WTC11 (cell line): Measurements from ENCODE around the gene TMEM190. TPM values are rescaled to one million over a fixed set of nuclear protein-coding genes. Genes with fewer than 3 reads are reported as not detected.

Experiments
- ATAC-seq: fragments of 200-7000 bp; cut with Tn5 transposase; 2 replicates; pipeline ENCODE4 v1.10.0; 2021; ENCODE audit warnings: mild to moderate bottlenecking, moderate library complexity
- CTCF ChIA-PET: fragments of 300-600 bp; sonication (Branson Sonifier 250); formaldehyde crosslinking; loops from one replicate; lab custom pipeline; 2021; ENCODE audit warnings: antibody characterized with exemption; lab: Charles Lee
- POLR2A ChIA-PET: fragments of 350-600 bp; sonication (Branson Sonifier 250); formaldehyde crosslinking; loops from one replicate; lab custom pipeline; 2021; ENCODE audit warnings: antibody characterized with exemption; lab: Charles Lee
- DNase-seq: peaks from one replicate; pipeline ENCODE4 v3.0.0; 2021; ENCODE audit warnings: low spot score
- H3K27ac Mint-ChIP-seq: 2 replicates; pipeline ENCODE4 v1.8.0; 2021; ENCODE audit warnings: mixed read lengths
- H3K27me3 Mint-ChIP-seq: 2 replicates; pipeline ENCODE4 v1.8.0; 2021; ENCODE audit warnings: low read depth, mild to moderate bottlenecking, moderate library complexity, mixed read lengths
- H3K36me3 Mint-ChIP-seq: 2 replicates; pipeline ENCODE4 v1.8.0; 2021; ENCODE audit warnings: mixed read lengths
- H3K4me1 Mint-ChIP-seq: 2 replicates; pipeline ENCODE4 v1.8.0; 2022; ENCODE audit warnings: mixed read lengths
- H3K4me3 Mint-ChIP-seq: 2 replicates; pipeline ENCODE4 v1.8.0; 2021; ENCODE audit warnings: mild to moderate bottlenecking, moderate library complexity, mixed read lengths
- H3K9me3 Mint-ChIP-seq: 2 replicates; pipeline ENCODE4 v1.8.0; 2021; ENCODE audit warnings: mixed read lengths
- ATF6 ChIP-seq: sonication (generic); formaldehyde crosslinking; IDR thresholded peaks from 2 replicates; pipeline ENCODE4 v1.8.1; 2023; ENCODE audit warnings: mild to moderate bottlenecking, missing genetic modification reagents
- CREB1 ChIP-seq: sonication (generic); formaldehyde crosslinking; IDR thresholded peaks from 2 replicates; pipeline ENCODE4 v1.8.0; 2023; ENCODE audit warnings: mild to moderate bottlenecking, missing genetic modification reagents
- CREM ChIP-seq: sonication (generic); formaldehyde crosslinking; IDR thresholded peaks from 2 replicates; pipeline ENCODE4 v1.8.1; 2022; ENCODE audit warnings: mild to moderate bottlenecking, missing genetic modification reagents, moderate library complexity
- HMGA2 ChIP-seq: fragments of 250-450 bp; sonication (Bioruptor Pico); IDR thresholded peaks from 2 replicates; pipeline ENCODE4 v1.4.0; 2021; ENCODE audit warnings: mild to moderate bottlenecking, moderate library complexity
- MAX ChIP-seq: sonication (generic); formaldehyde crosslinking; IDR thresholded peaks from 2 replicates; pipeline ENCODE4 v1.8.0; 2022; ENCODE audit warnings: mild to moderate bottlenecking, missing genetic modification reagents
- NR1H2 ChIP-seq: sonication (generic); formaldehyde crosslinking; IDR thresholded peaks from 2 replicates; pipeline ENCODE4 v1.9.0; 2021; ENCODE audit warnings: mild to moderate bottlenecking, moderate library complexity, missing genetic modification reagents
- RELA ChIP-seq: sonication (generic); formaldehyde crosslinking; IDR thresholded peaks from 2 replicates; pipeline ENCODE4 v1.8.1; 2022; ENCODE audit warnings: missing genetic modification reagents, mild to moderate bottlenecking, borderline replicate concordance
- SMAD3 ChIP-seq: sonication (generic); formaldehyde crosslinking; IDR thresholded peaks from 2 replicates; pipeline ENCODE4 v1.8.0; 2022; ENCODE audit warnings: missing genetic modification reagents, mild to moderate bottlenecking, borderline replicate concordance
- SOX15 ChIP-seq: fragments of 250-450 bp; sonication (Bioruptor Pico); IDR thresholded peaks from 2 replicates; pipeline ENCODE4 v1.9.0; 2021; ENCODE audit warnings: mild to moderate bottlenecking
- TEAD4 ChIP-seq: sonication (generic); formaldehyde crosslinking; IDR thresholded peaks from 2 replicates; pipeline ENCODE4 v1.8.0; 2022; ENCODE audit warnings: mild to moderate bottlenecking, missing genetic modification reagents
- ZMAT4 ChIP-seq: fragments of 250-450 bp; sonication (Bioruptor Pico); IDR thresholded peaks from 2 replicates; pipeline ENCODE4 v1.9.0; 2021; ENCODE audit warnings: mild to moderate bottlenecking
- ZNF416 ChIP-seq: fragments of 250-450 bp; sonication (Bioruptor Pico); IDR thresholded peaks from 2 replicates; pipeline ENCODE4 v1.9.0; 2021; ENCODE audit warnings: mild to moderate bottlenecking, inconsistent platforms
- ZNF532 ChIP-seq: fragments of 250-450 bp; sonication (Bioruptor Pico); IDR thresholded peaks from 2 replicates; pipeline ENCODE4 v1.9.0; 2021; ENCODE audit warnings: mild to moderate bottlenecking, borderline replicate concordance
- ZSCAN18 ChIP-seq: fragments of 250-450 bp; sonication (Bioruptor Pico); IDR thresholded peaks from 2 replicates; pipeline ENCODE4 v2.1.2; 2022; ENCODE audit warnings: mild to moderate bottlenecking, moderate library complexity
- total RNA-seq: library from RNA; stranded (reverse); gene quantifications from 3 replicates; pipeline ENCODE4 v1.2.3, GENCODE V29; 2021

TMEM190 gene
- total RNA-seq, 1 experiment from 2014 or later = 0.33 TPM

GRCh38 chr19:55362174-55362989 lies 14.2 kb upstream of the TMEM190 start (continued):
- TF ChIP-seq MAX (CRISPR knock-in tag) = no peak

GRCh38 chr19:55362990-55363716 lies 13.5 kb upstream of the TMEM190 start, which contains the start of gene GARIN5B:
Gene GARIN5B, minus strand, starts transcription at chr19:55363260. Its CDS starts 194 bp downstream, at chr19:55363066.
- CTCF ChIA-PET = no interaction called here
- TF ChIP-seq CREM (CRISPR knock-in tag) (no peak), TEAD4 (no peak), SMAD3 (CRISPR knock-in tag) (no peak), NR1H2 (CRISPR knock-in tag) (no peak), ZMAT4 (CRISPR knock-in tag) (no peak)
- TF ChIP-seq, all 79 proteins: peak for 0

GRCh38 chr19:55365245-55365644 lies 11.4 kb upstream of the TMEM190 start:
- H3K27ac Mint-ChIP-seq = no peak overlapping the region
- CTCF ChIA-PET = interaction anchor here (1.0 kb wide), 2 partner anchors 10 to 19 kb away, joined by 3 read pairs; no protein-coding TSS in a partner anchor
- TF ChIP-seq SOX15 (CRISPR knock-in tag) = no peak
- no peak for TF ChIP-seq ATF6 (CRISPR knock-in tag)
- no peak for TF ChIP-seq ZSCAN18 (CRISPR knock-in tag)
- TF ChIP-seq RELA = no peak
- no peak for TF ChIP-seq ZNF532 (CRISPR knock-in tag)
- no peak for TF ChIP-seq ZNF416
- no peak for TF ChIP-seq HMGA2 (CRISPR knock-in tag)
- no peak for TF ChIP-seq CREB1 (CRISPR knock-in tag)
- TF ChIP-seq, all 79 proteins: peak for 0
- DNase-seq (no peak), ATAC-seq (no peak)
- POLR2A ChIA-PET = no interaction called here
- peaks cover 3% of the 10 kb centered on the region; the same call in 1 of the 2 replicates for H3K4me1 Mint-ChIP-seq
- H3K27me3 Mint-ChIP-seq = peaks cover 59% of the 10 kb centered on the region
- H3K4me3 Mint-ChIP-seq = no peak overlapping the region
- no peaks in the 10 kb centered on the region for H3K9me3 Mint-ChIP-seq
- no peaks in the 10 kb centered on the region for H3K36me3 Mint-ChIP-seq

More at GRCh38 chr19:55362990-55363716, 13.5 kb upstream of the TMEM190 start, which contains the start of gene GARIN5B:
- H3K4me3 Mint-ChIP-seq = no peak within 1 kb of the TSS
- H3K36me3 Mint-ChIP-seq = no peaks in the 10 kb centered on the region
- no peak within 1 kb of the TSS for H3K27ac Mint-ChIP-seq
- H3K9me3 Mint-ChIP-seq = no peaks in the 10 kb centered on the region
- POLR2A ChIA-PET = no interaction called here
- DNase-seq (no peak), ATAC-seq (no peak)
- H3K27me3 Mint-ChIP-seq = peaks cover 58% of the 10 kb centered on the region
- peaks cover 3% of the 10 kb centered on the region; the same call in 1 of the 2 replicates for H3K4me1 Mint-ChIP-seq
